ENCODE results near the gene MAP6.

DNA sequence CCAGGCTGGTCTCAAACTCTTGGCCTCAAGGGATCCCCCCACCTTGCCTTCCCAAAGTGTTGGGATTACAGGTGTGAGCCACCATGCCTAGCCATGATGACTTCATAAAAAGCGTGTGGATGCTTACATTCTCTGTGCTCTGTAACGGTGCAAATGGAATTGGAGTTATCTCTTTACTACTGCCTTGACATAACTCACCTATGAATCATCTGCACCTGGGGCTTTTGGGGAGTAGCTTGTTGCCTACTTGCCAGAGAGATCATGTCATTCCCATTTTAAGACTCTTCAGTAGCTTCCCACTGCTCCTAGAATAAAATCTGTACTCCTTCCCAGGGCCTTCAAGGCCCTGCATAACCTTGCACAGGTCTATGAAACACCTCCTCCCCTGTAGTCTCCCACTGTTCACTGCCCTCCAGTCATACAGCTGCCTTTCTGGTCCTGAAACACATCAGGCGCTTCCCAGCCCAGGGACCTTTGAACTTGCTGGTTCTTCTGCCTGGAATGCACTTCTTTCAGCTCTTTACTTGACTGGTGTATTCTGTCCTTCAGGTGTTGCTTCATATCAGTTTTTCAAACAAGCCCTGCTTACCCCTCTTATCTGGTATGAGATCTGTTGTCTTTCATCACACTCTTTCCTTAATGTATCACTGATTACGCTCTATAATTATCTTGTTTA is 29.2 kb upstream of the MAP6 start:
- TF ChIP-seq, protein P1, sequence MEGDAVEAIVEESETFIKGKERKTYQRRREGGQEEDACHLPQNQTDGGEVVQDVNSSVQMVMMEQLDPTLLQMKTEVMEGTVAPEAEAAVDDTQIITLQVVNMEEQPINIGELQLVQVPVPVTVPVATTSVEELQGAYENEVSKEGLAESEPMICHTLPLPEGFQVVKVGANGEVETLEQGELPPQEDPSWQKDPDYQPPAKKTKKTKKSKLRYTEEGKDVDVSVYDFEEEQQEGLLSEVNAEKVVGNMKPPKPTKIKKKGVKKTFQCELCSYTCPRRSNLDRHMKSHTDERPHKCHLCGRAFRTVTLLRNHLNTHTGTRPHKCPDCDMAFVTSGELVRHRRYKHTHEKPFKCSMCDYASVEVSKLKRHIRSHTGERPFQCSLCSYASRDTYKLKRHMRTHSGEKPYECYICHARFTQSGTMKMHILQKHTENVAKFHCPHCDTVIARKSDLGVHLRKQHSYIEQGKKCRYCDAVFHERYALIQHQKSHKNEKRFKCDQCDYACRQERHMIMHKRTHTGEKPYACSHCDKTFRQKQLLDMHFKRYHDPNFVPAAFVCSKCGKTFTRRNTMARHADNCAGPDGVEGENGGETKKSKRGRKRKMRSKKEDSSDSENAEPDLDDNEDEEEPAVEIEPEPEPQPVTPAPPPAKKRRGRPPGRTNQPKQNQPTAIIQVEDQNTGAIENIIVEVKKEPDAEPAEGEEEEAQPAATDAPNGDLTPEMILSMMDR (conservative IDR thresholded peaks at IDR 0.05): no peak
- TF ChIP-seq EZH2 (IDR thresholded peaks at IDR 0.05; ENCODE audit: low read depth): no peak

All from PC-9 (cell line).